GM12864 (cell line): ENCODE data around the gene AFP.
"Not testable (repeated sequence)": the region's sequence is repeated elsewhere in the genome, so short reads cannot be mapped to it uniquely, and the experiment has no call there.

Experiments
- DNase-seq: peaks from one replicate; pipeline ENCODE4 v3.0.0-alpha.2; 2011; ENCODE audit warnings: low read depth
- H3K4me3 ChIP-seq: 2 replicates; pipeline ENCODE4 v1.5.1; 2011; ENCODE audit warnings: mild to moderate bottlenecking, low read depth, low read length, control low read depth
- TF ChIP-seq, protein P1 (sequence below): IDR thresholded peaks from 2 replicates; pipeline ENCODE4 v1.5.1; 2011; ENCODE audit warnings: low read depth, mild to moderate bottlenecking, moderate library complexity, low read length, control low read depth, inconsistent platforms; ENCODE audit errors: missing control alignments

The AFP gene

DNA sequence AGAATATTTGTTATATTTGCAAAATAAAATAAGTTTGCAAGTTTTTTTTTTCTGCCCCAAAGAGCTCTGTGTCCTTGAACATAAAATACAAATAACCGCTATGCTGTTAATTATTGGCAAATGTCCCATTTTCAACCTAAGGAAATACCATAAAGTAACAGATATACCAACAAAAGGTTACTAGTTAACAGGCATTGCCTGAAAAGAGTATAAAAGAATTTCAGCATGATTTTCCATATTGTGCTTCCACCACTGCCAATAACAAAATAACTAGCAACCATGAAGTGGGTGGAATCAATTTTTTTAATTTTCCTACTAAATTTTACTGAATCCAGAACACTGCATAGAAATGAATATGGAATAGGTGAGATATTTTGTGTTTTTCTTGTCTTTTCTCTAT, at the start of gene AFP:
Gene AFP, plus strand, starts transcription at position 238 of the 400 bp plus-strand sequence. Its CDS starts 42 bp downstream, at position 280.
- DNase-seq = no peak
- no peak within 1 kb of the TSS for H3K4me3 ChIP-seq
- TF ChIP-seq, protein P1, sequence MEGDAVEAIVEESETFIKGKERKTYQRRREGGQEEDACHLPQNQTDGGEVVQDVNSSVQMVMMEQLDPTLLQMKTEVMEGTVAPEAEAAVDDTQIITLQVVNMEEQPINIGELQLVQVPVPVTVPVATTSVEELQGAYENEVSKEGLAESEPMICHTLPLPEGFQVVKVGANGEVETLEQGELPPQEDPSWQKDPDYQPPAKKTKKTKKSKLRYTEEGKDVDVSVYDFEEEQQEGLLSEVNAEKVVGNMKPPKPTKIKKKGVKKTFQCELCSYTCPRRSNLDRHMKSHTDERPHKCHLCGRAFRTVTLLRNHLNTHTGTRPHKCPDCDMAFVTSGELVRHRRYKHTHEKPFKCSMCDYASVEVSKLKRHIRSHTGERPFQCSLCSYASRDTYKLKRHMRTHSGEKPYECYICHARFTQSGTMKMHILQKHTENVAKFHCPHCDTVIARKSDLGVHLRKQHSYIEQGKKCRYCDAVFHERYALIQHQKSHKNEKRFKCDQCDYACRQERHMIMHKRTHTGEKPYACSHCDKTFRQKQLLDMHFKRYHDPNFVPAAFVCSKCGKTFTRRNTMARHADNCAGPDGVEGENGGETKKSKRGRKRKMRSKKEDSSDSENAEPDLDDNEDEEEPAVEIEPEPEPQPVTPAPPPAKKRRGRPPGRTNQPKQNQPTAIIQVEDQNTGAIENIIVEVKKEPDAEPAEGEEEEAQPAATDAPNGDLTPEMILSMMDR = no peak

DNA sequence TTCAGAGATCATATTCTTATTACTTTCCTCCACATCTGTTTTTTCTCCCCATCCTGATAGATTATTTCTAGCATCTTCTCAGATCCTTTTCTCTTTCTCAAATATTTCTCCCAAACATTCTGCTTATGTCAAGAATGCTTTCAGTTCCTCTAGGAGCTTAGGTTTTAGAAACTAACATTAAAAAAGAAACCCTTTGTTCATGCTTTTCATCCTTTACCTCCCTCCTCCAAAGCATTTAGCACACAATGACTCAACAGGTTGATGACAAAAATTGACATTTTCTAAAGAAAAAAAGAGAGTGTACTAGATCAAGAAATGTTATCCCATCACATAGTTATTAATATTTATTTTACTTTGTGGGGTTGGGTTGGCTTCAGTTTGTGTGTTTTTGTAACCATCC, 48.5 kb upstream of the AFP start:
- TF ChIP-seq, protein P1 = no peak
- DNase-seq = no peak
- no peak overlapping the region for H3K4me3 ChIP-seq

DNA sequence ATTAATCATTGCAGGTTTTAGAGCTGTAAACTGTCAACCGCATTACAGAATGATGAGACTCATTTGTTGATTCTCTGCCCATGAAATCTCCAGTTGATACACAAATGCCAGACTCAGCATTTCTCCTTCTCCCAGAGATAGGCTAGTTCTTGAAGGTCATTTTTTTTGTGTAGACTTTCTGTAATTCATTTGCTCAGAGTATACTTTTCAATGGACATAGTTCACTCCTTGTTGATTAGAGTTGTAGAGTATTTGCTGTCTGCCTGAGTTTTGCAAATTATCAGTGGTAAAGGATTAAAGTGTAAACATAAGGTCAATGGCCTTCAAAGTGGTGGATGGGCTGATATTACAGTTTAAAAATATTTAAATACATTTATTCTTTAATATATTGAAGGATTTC, 47.1 kb upstream of the AFP start:
- DNase-seq = no peak
- TF ChIP-seq, protein P1 = no peak
- no peak overlapping the region for H3K4me3 ChIP-seq

DNA sequence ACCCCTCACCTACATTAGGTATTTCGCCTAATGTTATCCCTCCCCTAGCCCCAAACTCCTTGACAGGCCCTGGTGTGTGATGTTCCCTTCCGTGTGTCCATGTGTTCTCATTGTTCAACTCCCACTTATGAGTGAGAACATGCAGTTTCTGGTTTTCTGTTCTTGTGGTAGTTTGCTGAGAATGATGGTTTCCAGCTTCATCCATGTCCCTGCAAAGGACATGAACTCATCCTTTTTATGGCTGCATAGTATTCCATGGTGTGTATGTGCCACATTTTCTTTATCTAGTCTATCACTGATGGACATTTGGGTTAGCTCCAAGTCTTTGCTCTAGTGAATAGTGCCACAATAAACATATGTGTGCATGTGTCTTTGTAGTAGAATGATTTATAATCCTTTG, 46.4 kb upstream of the AFP start:
- not testable (repeated sequence) for DNase-seq

DNA sequence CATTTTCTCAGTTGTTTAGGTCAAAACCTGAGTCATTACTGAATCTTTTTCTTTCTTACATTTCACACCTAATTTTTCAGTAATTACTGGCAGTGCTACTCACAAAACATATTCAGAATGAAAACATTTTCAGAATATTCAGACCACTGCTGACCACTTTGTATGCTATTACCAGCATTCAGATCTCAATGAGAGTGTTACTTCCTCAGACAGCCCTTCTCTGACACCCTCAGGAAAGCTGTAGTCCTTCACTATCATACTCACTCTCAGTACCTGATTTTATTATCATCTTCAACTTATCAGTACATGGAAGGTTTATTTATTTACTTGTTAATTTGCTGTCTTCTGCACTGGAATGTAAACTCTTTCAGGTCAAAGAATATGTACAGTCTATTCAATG, 44.2 kb upstream of the AFP start:
- H3K4me3 ChIP-seq = no peak overlapping the region
- TF ChIP-seq, protein P1 = no peak
- DNase-seq = no peak

More for the DNA sequence above, 46.4 kb upstream of the AFP start:
- H3K4me3 ChIP-seq = not testable (repeated sequence)

DNA sequence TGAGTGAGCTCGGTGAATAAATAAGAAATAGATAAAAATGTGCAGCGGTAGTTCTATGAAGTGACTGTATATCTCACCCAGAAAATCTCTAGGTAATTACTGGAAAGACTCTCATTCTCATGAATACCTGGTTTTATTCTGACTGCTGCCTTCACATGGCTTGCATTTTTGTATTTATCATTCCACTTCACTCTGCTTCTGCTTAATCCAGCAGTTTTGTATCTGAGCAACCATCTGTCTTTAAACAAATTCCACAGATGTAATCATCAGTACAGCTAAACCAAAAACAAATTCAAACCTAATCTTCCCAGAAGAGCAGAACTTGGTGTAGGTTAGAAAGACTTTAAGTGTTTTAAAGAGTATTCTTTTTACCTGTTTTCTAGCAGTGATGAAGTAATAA, 43.1 kb upstream of the AFP start:
- no peak overlapping the region for H3K4me3 ChIP-seq
- TF ChIP-seq, protein P1 = no peak
- no peak for DNase-seq

DNA sequence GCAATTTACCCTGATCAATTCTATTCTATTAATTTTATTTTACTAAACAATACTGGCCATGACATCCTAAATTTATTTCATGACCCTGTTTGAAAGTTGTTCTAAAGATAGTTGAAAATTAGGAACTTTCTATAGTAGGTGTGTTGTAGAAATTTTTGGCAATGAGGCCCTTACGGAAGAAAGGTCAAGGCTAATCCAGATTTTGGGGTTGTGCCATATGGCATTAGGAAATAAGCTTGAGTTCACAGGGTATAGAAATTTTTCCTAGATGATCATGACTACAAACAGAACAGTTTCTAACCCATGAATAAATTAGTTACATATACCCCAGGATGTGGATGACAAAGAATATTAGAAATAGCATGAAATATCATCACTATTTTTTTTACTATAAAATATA, 39.7 kb upstream of the AFP start:
- TF ChIP-seq, protein P1 = no peak
- DNase-seq = no peak
- no peak overlapping the region for H3K4me3 ChIP-seq
